Colon (tissue), 2 donors: Measurements from ENCODE around the gene PCSK4.

Experiments used
- FAIRE-seq: peaks from 2 replicates; lab custom pipeline; 2012; peaks lifted over from hg19 to GRCh38; lab: Jason Lieb, UNC
- donor health status: control.
- donor health status: control.

Gene PCSK4

GRCh38 chr19:1437609-1438008, 52.5 kb downstream of the PCSK4 start:
- no peak for FAIRE-seq

GRCh38 chr19:1435378-1435989, 54.7 kb downstream of the PCSK4 start:
- FAIRE-seq = no peak

GRCh38 chr19:1434577-1435060, 55.5 kb downstream of the PCSK4 start:
- FAIRE-seq = no peak

- FAIRE-seq = no peak
Observed at GRCh38 chr19:1434040-1434366, 56.1 kb downstream of the PCSK4 start.

GRCh38 chr19:1433119-1434039, 56.8 kb downstream of the PCSK4 start:
- no peak for FAIRE-seq

- no peak for FAIRE-seq
Observed at GRCh38 chr19:1432507-1432887, 57.7 kb downstream of the PCSK4 start.

- no peak for FAIRE-seq
Observed at GRCh38 chr19:1431759-1432506, 58.2 kb downstream of the PCSK4 start.
